SK-N-SH treated with all-trans-retinoic acid at 6 μM for 48 hours (cell line): ENCODE data around the gene PCMTD2.

Source experiments
- ARNTL ChIP-seq: fragments of 450-650 bp; formaldehyde crosslinking; IDR thresholded peaks from 2 replicates; pipeline ENCODE4 v1.5.0; 2020; ENCODE audit warnings: low read depth, mild to moderate bottlenecking, moderate library complexity, borderline replicate concordance
- BACH2 ChIP-seq: fragments of 250-450 bp; sonication (Bioruptor Pico); IDR thresholded peaks from 2 replicates; pipeline ENCODE4 v1.9.0; 2021; ENCODE audit warnings: mild to moderate bottlenecking, borderline replicate concordance
- GLIS3 ChIP-seq: fragments of 250-450 bp; sonication (Bioruptor Pico); IDR thresholded peaks from 2 replicates; pipeline ENCODE4 v1.5.0; 2020; ENCODE audit warnings: mild to moderate bottlenecking, moderate library complexity
- PATZ1 ChIP-seq: fragments of 250-450 bp; sonication (Bioruptor Pico); IDR thresholded peaks from 2 replicates; pipeline ENCODE4 v1.8.0; 2020; ENCODE audit warnings: mild to moderate bottlenecking, moderate library complexity, borderline replicate concordance
- POU6F1 ChIP-seq: fragments of 250-450 bp; sonication (Bioruptor Pico); IDR thresholded peaks from 2 replicates; pipeline ENCODE4 v1.8.0; 2021; ENCODE audit warnings: low read depth, mild to moderate bottlenecking, moderate library complexity, borderline replicate concordance
- RARB ChIP-seq: fragments of 250-450 bp; sonication (Bioruptor Pico); IDR thresholded peaks from 2 replicates; pipeline ENCODE4 v1.8.0; 2021; ENCODE audit warnings: mild to moderate bottlenecking, moderate library complexity
- TOX ChIP-seq: fragments of 250-450 bp; sonication (Bioruptor Pico); IDR thresholded peaks from 2 replicates; pipeline ENCODE4 v1.8.0; 2021; ENCODE audit warnings: mild to moderate bottlenecking, moderate library complexity, borderline replicate concordance
- TSHZ2 ChIP-seq: fragments of 250-450 bp; sonication (Bioruptor Pico); IDR thresholded peaks from 2 replicates; pipeline ENCODE4 v1.5.0; 2020; ENCODE audit warnings: mild to moderate bottlenecking, moderate library complexity
- ZFP3 ChIP-seq: fragments of 250-450 bp; sonication (Bioruptor Pico); IDR thresholded peaks from 2 replicates; pipeline ENCODE4 v1.5.0; 2020; ENCODE audit warnings: mild to moderate bottlenecking, moderate library complexity
- ZFP30 ChIP-seq: fragments of 450-650 bp; formaldehyde crosslinking; IDR thresholded peaks from 2 replicates; pipeline ENCODE4 v1.5.0; 2022; ENCODE audit warnings: mild to moderate bottlenecking, moderate library complexity
- ZNF8 ChIP-seq: fragments of 450-650 bp; formaldehyde crosslinking; IDR thresholded peaks from 2 replicates; pipeline ENCODE4 v1.5.0; 2020; ENCODE audit warnings: mild to moderate bottlenecking, moderate library complexity

- TF ChIP-seq TSHZ2 (CRISPR knock-in tag) (no peak), ARNTL (CRISPR knock-in tag) (no peak), ZFP30 (CRISPR knock-in tag) (no peak), PATZ1 (CRISPR knock-in tag) (no peak), POU6F1 (no peak), TOX (CRISPR knock-in tag) (no peak), RARB (no peak), ZNF8 (CRISPR knock-in tag) (no peak), BACH2 (CRISPR knock-in tag) (no peak), ZFP3 (CRISPR knock-in tag) (no peak), GLIS3 (CRISPR knock-in tag) (no peak)
Observed at GRCh38 chr20:64266988-64267387, 11.4 kb downstream of the PCMTD2 start.
